Inflammatory macrophage (primary cell): ENCODE measurements around the gene PRKN.
"Not testable (repeated sequence)": the region's sequence is repeated elsewhere in the genome, so short reads cannot be mapped to it uniquely, and the experiment has no call there.

Experiments used
- DNase-seq, 2 donors: peaks; one replicate each; pipeline ENCODE4 v3.0.0-alpha.2; 2020 to 2022

The PRKN gene

GRCh38 chr6:161365633-161366032, 1361.9 kb downstream of the PRKN start:
- DNase-seq: no peak

- DNase-seq: no peak
Observed at GRCh38 chr6:161363286-161363685, 1364.3 kb downstream of the PRKN start.

- no peak for DNase-seq
Observed at GRCh38 chr6:161362266-161362665, 1365.3 kb downstream of the PRKN start.

- DNase-seq: no peak
Observed at GRCh38 chr6:161361529-161361928, 1366.0 kb downstream of the PRKN start.

- peak in 1 of 2 donors; percentile 23 for DNase-seq
Observed at GRCh38 chr6:161360520-161360919, 1367.0 kb downstream of the PRKN start.

GRCh38 chr6:161359618-161359945, 1368.0 kb downstream of the PRKN start:
- no peak for DNase-seq

GRCh38 chr6:161356167-161356854, 1371.3 kb downstream of the PRKN start:
- no peak for DNase-seq

- DNase-seq: peak; percentile 52 to 87
Observed at GRCh38 chr6:161355696-161356095, 1371.9 kb downstream of the PRKN start.

- DNase-seq: no peak
Observed at GRCh38 chr6:161354956-161355355, 1372.6 kb downstream of the PRKN start.

- DNase-seq: no peak
Observed at GRCh38 chr6:161354276-161354840, 1373.2 kb downstream of the PRKN start.

GRCh38 chr6:161353208-161353613, 1374.4 kb downstream of the PRKN start:
- DNase-seq: peak; percentile 35 to 40

- DNase-seq: peak; percentile 40 to 47
Observed at GRCh38 chr6:161351858-161352257, 1375.7 kb downstream of the PRKN start.

- DNase-seq: no peak
Observed at GRCh38 chr6:161349886-161350285, 1377.7 kb downstream of the PRKN start.

GRCh38 chr6:161348628-161348994, 1379.0 kb downstream of the PRKN start:
- DNase-seq: no peak

- no peak for DNase-seq
Observed at GRCh38 chr6:161347988-161348627, 1379.5 kb downstream of the PRKN start.

GRCh38 chr6:161347125-161347524, 1380.4 kb downstream of the PRKN start:
- DNase-seq: no peak

- no peak for DNase-seq
Observed at GRCh38 chr6:161346717-161347116, 1380.8 kb downstream of the PRKN start.

- no peak for DNase-seq
Observed at GRCh38 chr6:161344626-161345025, 1382.9 kb downstream of the PRKN start.

GRCh38 chr6:161342039-161342438, 1385.5 kb downstream of the PRKN start:
- no peak for DNase-seq

- DNase-seq: no peak
Observed at GRCh38 chr6:161341638-161342037, 1385.9 kb downstream of the PRKN start.

- DNase-seq: no peak
Observed at GRCh38 chr6:161338015-161338414, 1389.6 kb downstream of the PRKN start.

GRCh38 chr6:161336479-161336878, 1391.1 kb downstream of the PRKN start:
- no peak for DNase-seq

GRCh38 chr6:161333410-161333809, 1394.2 kb downstream of the PRKN start:
- no peak for DNase-seq

GRCh38 chr6:161331402-161332081, 1396.0 kb downstream of the PRKN start:
- not testable (repeated sequence) for DNase-seq
